K562 treated with DMSO at 1 percent for 48 hours (cell line): Measurements from ENCODE around the gene ADAT2. TPM values are rescaled to one million over a fixed set of nuclear protein-coding genes. Genes with fewer than 3 reads are reported as not detected.

Experiments
- total RNA-seq: library from RNA; unstranded; fragments of 300-600 nt; gene quantifications from 2 replicates; pipeline ENCODE4 v1.2.3, GENCODE V29; 2022; ENCODE audit warnings: low replicate concordance; ENCODE audit errors: extremely low read depth

Gene ADAT2
- total RNA-seq, result not detected in 2 replicates

GRCh38 chr6:143450453-143451371 is at the start of gene ADAT2, which contains the start of gene PEX3:
TSS of gene ADAT2 (minus strand) at chr6:143450695. CDS start at chr6:143450658, 37 bp downstream.
TSS of gene PEX3 (plus strand) at chr6:143450805. CDS start at chr6:143451043, 238 bp downstream.

Other genes starting within 250 kb of the ADAT2 start
- not detected in 2 replicates for gene PEX3, start 110 bp upstream of the ADAT2 start, total RNA-seq
- not detected in 2 replicates for gene FUCA2, start 61.0 kb upstream of the ADAT2 start, total RNA-seq
- gene PHACTR2, start 227.3 kb upstream of the ADAT2 start, total RNA-seq, result not detected in 2 replicates